Aorta (tissue), 5 donors: ENCODE data around the gene RELT. TPM values are rescaled to one million over a fixed set of nuclear protein-coding genes. Genes with fewer than 3 reads are reported as not detected.
A peak's percentile ranks its signal among the peaks of the same experiment; 100 is the strongest.

Experiments used
- ATAC-seq: fragments of 200-7000 bp; cut with Tn5 transposase; one replicate; pipeline ENCODE4 v1.9.1; 2022; ENCODE audit warnings: moderate library complexity; ENCODE audit not compliant: low FRiP score
- DNase-seq, 2 donors: peaks; one replicate each; pipeline ENCODE4 v3.0.0-alpha.2; 2020
- H3K27ac ChIP-seq, 2 donors: one replicate each; pipeline ENCODE4 v1.5.1; 2013; ENCODE audit warnings: low read length in 2 of 2, mild to moderate bottlenecking in 2 of 2, moderate library complexity in 2 of 2, control low read depth in 1 of 2, inconsistent platforms in 1 of 2, low read depth in 1 of 2
- H3K27me3 ChIP-seq, 2 donors: one replicate each; pipeline ENCODE4 v1.6.1; 2013; ENCODE audit warnings: control low read depth in 1 of 2, low read length in 1 of 2, mild to moderate bottlenecking in 1 of 2, moderate library complexity in 1 of 2; ENCODE audit not compliant: insufficient read depth in 2 of 2, control insufficient read depth in 1 of 2
- H3K36me3 ChIP-seq, 2 donors: one replicate each; pipeline ENCODE4 v1.6.1; 2013; ENCODE audit warnings: control low read depth in 1 of 2, low read length in 1 of 2, mild to moderate bottlenecking in 1 of 2; ENCODE audit not compliant: insufficient read depth in 2 of 2, control insufficient read depth in 1 of 2
- H3K4me1 ChIP-seq, 2 donors: one replicate each; pipeline ENCODE4 v1.6.1; 2013; ENCODE audit warnings: low read length in 2 of 2, control low read depth in 1 of 2, mild to moderate bottlenecking in 1 of 2, moderate library complexity in 1 of 2; ENCODE audit not compliant: insufficient read depth in 2 of 2, control insufficient read depth in 1 of 2
- H3K4me3 ChIP-seq, 2 donors: one replicate each; pipeline ENCODE4 v1.5.1; 2013; ENCODE audit warnings: low read length in 2 of 2, control low read depth in 1 of 2, mild to moderate bottlenecking in 1 of 2
- H3K9me3 ChIP-seq: one replicate; pipeline ENCODE4 v1.6.1; 2013; ENCODE audit warnings: mild to moderate bottlenecking, low read length; ENCODE audit not compliant: control insufficient read depth
- WGBS, 2 donors: extraction: QIAGEN DNeasy Blood & Tissue Kit; methylation state at CpG; one replicate each; pipeline ENCODE4 v1.1.7; 2013; 5-methylcytosine and 5-hydroxymethylcytosine counted together
- intact Hi-C, 2 donors: fragments of 100-400 bp; cut with DNase I; formaldehyde crosslinking; loops; one replicate each; pipeline versions ENCODE4 v1.14.2 to v1.15.0; 2022
- polyA plus RNA-seq, 2 donors: library from polyadenylated mRNA; stranded (reverse); fragments of 200-250 nt; gene quantifications; one replicate each; pipeline ENCODE4 v1.2.3, GENCODE V29; 2013
- total RNA-seq, 2 donors: library from RNA; stranded (reverse); fragmentation: NEBNext Ultra II Directional; extraction: Animal tissue kit (Norgen Biotek cat#: 25700); gene quantifications; one replicate each; pipeline ENCODE4 v1.2.1, GENCODE V29; 2021
- donor health status: healthy with polysubstance abuse.
- donor health status: Bipolar disorder and iron deficiency.
- donor health status: DM: no; HTN: no; CAD: no.
- donor health status: DM: no; HTN: no; CAD: no.
- donor health status: DM: yes; HTN: yes; CAD: no.

The RELT gene
- total and polyA plus RNA-seq, 4 donors, result 1.1 to 13.2 (median 6.4) TPM

GRCh38 chr11:73415854-73416615 is 39.8 kb downstream of the RELT start:
- ATAC-seq, result no peak

GRCh38 chr11:73416786-73417185 is 40.6 kb downstream of the RELT start:
- H3K36me3 ChIP-seq, result no peaks in the 10 kb centered on the region
- no peak for ATAC-seq
- H3K9me3 ChIP-seq, result no peaks in the 10 kb centered on the region
- no peak for DNase-seq
- no peak overlapping the region for H3K4me3 ChIP-seq
- intact Hi-C loops, result no loop called here
- 97 to 100% methylated on average over 2 of the region's 2 CpGs for WGBS, 2 donors
- H3K27ac ChIP-seq, result no peak overlapping the region
- no peaks in the 10 kb centered on the region for H3K27me3 ChIP-seq
- peaks cover 0 to 1% of the 10 kb centered on the region in 2 donors for H3K4me1 ChIP-seq

More at GRCh38 chr11:73415854-73416615, 39.8 kb downstream of the RELT start:
- H3K36me3 ChIP-seq, result no peaks in the 10 kb centered on the region
- no peak for DNase-seq
- H3K9me3 ChIP-seq, result no peaks in the 10 kb centered on the region
- H3K27me3 ChIP-seq, result no peaks in the 10 kb centered on the region
- H3K27ac ChIP-seq, result no peak overlapping the region
- intact Hi-C loops, result no loop called here
- WGBS, 2 donors, result 84 to 91% methylated on average over 4 of the region's 4 CpGs
- H3K4me3 ChIP-seq, result no peak overlapping the region
- peaks cover 0 to 1% of the 10 kb centered on the region in 2 donors for H3K4me1 ChIP-seq

- no peaks in the 10 kb centered on the region for H3K27me3 ChIP-seq
- H3K4me3 ChIP-seq, result no peak overlapping the region
- no peaks in the 10 kb centered on the region for H3K9me3 ChIP-seq
- H3K27ac ChIP-seq, result no peak overlapping the region
- no peaks in the 10 kb centered on the region for H3K36me3 ChIP-seq
- DNase-seq, result no peak
- no peaks in the 10 kb centered on the region for H3K4me1 ChIP-seq
- intact Hi-C loops, result no loop called here
- ATAC-seq, result no peak
These were observed 43.9 kb downstream of the RELT start for GRCh38 chr11:73420136-73420535.

- no peak overlapping the region for H3K4me3 ChIP-seq
- DNase-seq (peak in 1 of 2 donors; percentile 44), ATAC-seq (no peak)
- intact Hi-C loops, result no loop called here
- no peaks in the 10 kb centered on the region for H3K36me3 ChIP-seq
- peaks cover 0 to 4% of the 10 kb centered on the region in 2 donors for H3K4me1 ChIP-seq
- no peaks in the 10 kb centered on the region for H3K9me3 ChIP-seq
- H3K27me3 ChIP-seq, result no peaks in the 10 kb centered on the region
- WGBS, 2 donors, result 97 to 99% methylated on average over 4 of the region's 4 CpGs
- no peak overlapping the region for H3K27ac ChIP-seq
These were observed 46.7 kb downstream of the RELT start for GRCh38 chr11:73422886-73423285.

- 92 to 97% methylated on average over 3 of the region's 3 CpGs for WGBS, 2 donors
These were observed 47.3 kb downstream of the RELT start for GRCh38 chr11:73423506-73423905.

GRCh38 chr11:73425108-73425507 is 48.9 kb downstream of the RELT start:
- no peaks in the 10 kb centered on the region for H3K27me3 ChIP-seq
- no peak for ATAC-seq
- intact Hi-C loops, result no loop called here
- no peak overlapping the region for H3K4me3 ChIP-seq
- 70 to 92% methylated on average over 1 of the region's 1 CpG for WGBS, 2 donors
- no peaks in the 10 kb centered on the region for H3K9me3 ChIP-seq
- peak in 1 of 2 donors; percentile 67 for DNase-seq
- H3K36me3 ChIP-seq, result peaks cover 0 to 3% of the 10 kb centered on the region in 2 donors
- H3K4me1 ChIP-seq, result peaks cover 0 to 4% of the 10 kb centered on the region in 2 donors
- H3K27ac ChIP-seq, result no peak overlapping the region

More at GRCh38 chr11:73423506-73423905, 47.3 kb downstream of the RELT start:
- peaks cover 0 to 4% of the 10 kb centered on the region in 2 donors for H3K4me1 ChIP-seq
- H3K27ac ChIP-seq, result no peak overlapping the region
- no peak for ATAC-seq
- DNase-seq, result no peak
- intact Hi-C loops, result no loop called here
- no peaks in the 10 kb centered on the region for H3K27me3 ChIP-seq
- H3K9me3 ChIP-seq, result no peaks in the 10 kb centered on the region
- no peak overlapping the region for H3K4me3 ChIP-seq
- H3K36me3 ChIP-seq, result no peaks in the 10 kb centered on the region

- H3K27ac ChIP-seq, result no peak overlapping the region
These were observed 50.1 kb downstream of the RELT start for GRCh38 chr11:73426219-73426850.

GRCh38 chr11:73428227-73428626 is 52.0 kb downstream of the RELT start:
- peaks cover 0 to 4% of the 10 kb centered on the region in 2 donors for H3K4me1 ChIP-seq
- ATAC-seq (no peak), DNase-seq (no peak)
- intact Hi-C loops, result no loop called here
- no peaks in the 10 kb centered on the region for H3K27me3 ChIP-seq
- no peak overlapping the region for H3K27ac ChIP-seq
- H3K36me3 ChIP-seq, result peaks cover 0 to 3% of the 10 kb centered on the region in 2 donors
- no peaks in the 10 kb centered on the region for H3K9me3 ChIP-seq
- H3K4me3 ChIP-seq, result no peak overlapping the region

More at GRCh38 chr11:73426219-73426850, 50.1 kb downstream of the RELT start:
- ATAC-seq, result no peak
- no peak for DNase-seq
- H3K9me3 ChIP-seq, result no peaks in the 10 kb centered on the region
- peaks cover 0 to 4% of the 10 kb centered on the region in 2 donors for H3K4me1 ChIP-seq
- no peak overlapping the region for H3K4me3 ChIP-seq
- intact Hi-C loops, result no loop called here
- WGBS, 2 donors, result 38 to 49% methylated on average over 2 of the region's 2 CpGs
- H3K27me3 ChIP-seq, result no peaks in the 10 kb centered on the region
- peaks cover 0 to 3% of the 10 kb centered on the region in 2 donors for H3K36me3 ChIP-seq

- H3K27ac ChIP-seq, result no peak overlapping the region
- H3K4me3 ChIP-seq, result no peak overlapping the region
- ATAC-seq, result no peak
- DNase-seq, result no peak
- H3K27me3 ChIP-seq, result no peaks in the 10 kb centered on the region
- H3K4me1 ChIP-seq, result peaks cover 0 to 4% of the 10 kb centered on the region in 2 donors
- H3K9me3 ChIP-seq, result no peaks in the 10 kb centered on the region
- intact Hi-C loops, result no loop called here
- peaks cover 0 to 3% of the 10 kb centered on the region in 2 donors for H3K36me3 ChIP-seq
These were observed 52.5 kb downstream of the RELT start for GRCh38 chr11:73428699-73429098.
